ENCODE results near the gene DYNLL1.
"Not testable (repeated sequence)": the region's sequence is repeated elsewhere in the genome, so short reads cannot be mapped to it uniquely, and the experiment has no call there.

DNA sequence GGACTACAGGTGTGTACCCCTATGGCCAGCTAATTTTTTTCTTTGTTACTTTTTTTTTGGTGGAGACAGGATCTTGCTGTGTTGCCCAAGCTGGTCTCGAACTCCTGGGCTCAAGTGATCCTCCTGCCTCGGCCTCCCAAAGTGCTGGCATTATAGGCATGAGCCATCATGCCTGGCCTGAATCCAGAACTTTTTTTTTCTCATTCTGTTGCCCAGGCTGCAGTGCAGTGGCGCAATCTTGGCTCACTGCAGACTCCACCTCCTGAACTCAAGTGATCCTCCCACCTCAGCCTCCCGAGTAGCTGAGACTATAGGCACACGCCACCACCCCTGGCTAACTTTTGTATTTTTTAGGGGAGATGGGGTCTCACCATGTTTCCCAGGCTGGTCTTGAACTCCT is 43.4 kb upstream of the DYNLL1 start:
- TF ChIP-seq YY1 (IDR thresholded peaks at IDR 0.05; ENCODE audit: insufficient read depth, insufficient read length); ZNF274 (IDR thresholded peaks at IDR 0.05; ENCODE audit: low read depth, low read length): not testable (repeated sequence)
